Ishikawa (cell line): ENCODE measurements around the gene LCE3B.

Source experiments
- CEBPB ChIP-seq: IDR thresholded peaks from 2 replicates; pipeline ENCODE4 v1.6.1; 2012
- CREB1 ChIP-seq: IDR thresholded peaks from 2 replicates; pipeline ENCODE4 v1.6.1; 2012; ENCODE audit warnings: low read depth
- EGR1 ChIP-seq: IDR thresholded peaks from 2 replicates; pipeline ENCODE4 v1.6.1; 2012
- EP300 ChIP-seq: IDR thresholded peaks from 2 replicates; pipeline ENCODE4 v1.6.1; 2012; ENCODE audit warnings: borderline replicate concordance
- FOXM1 ChIP-seq: IDR thresholded peaks from 2 replicates; pipeline ENCODE4 v1.6.1; 2012; ENCODE audit warnings: low read depth, borderline replicate concordance
- MAX ChIP-seq: IDR thresholded peaks from 2 replicates; pipeline ENCODE4 v1.6.1; 2012
- NFIC ChIP-seq: IDR thresholded peaks from 2 replicates; pipeline ENCODE4 v1.6.1; 2012
- RAD21 ChIP-seq: IDR thresholded peaks from 2 replicates; pipeline ENCODE4 v1.6.1; 2012; ENCODE audit warnings: low read depth
- REST ChIP-seq: IDR thresholded peaks from 2 replicates; pipeline ENCODE4 v1.6.1; 2012; ENCODE audit warnings: low read depth, mild to moderate bottlenecking
- TAF1 ChIP-seq: IDR thresholded peaks from 2 replicates; pipeline ENCODE4 v1.6.1; 2012; ENCODE audit warnings: low read depth, mild to moderate bottlenecking
- TCF12 ChIP-seq: IDR thresholded peaks from 2 replicates; pipeline ENCODE4 v1.6.1; 2012; ENCODE audit warnings: low read depth
- TEAD4 ChIP-seq: IDR thresholded peaks from 2 replicates; pipeline ENCODE4 v1.6.1; 2012
- USF1 ChIP-seq: IDR thresholded peaks from 2 replicates; pipeline ENCODE4 v1.6.1; 2012
- YY1 ChIP-seq: IDR thresholded peaks from 2 replicates; pipeline ENCODE4 v1.6.1; 2012; ENCODE audit warnings: low read depth
- ZBTB7A ChIP-seq: IDR thresholded peaks from 2 replicates; pipeline ENCODE4 v1.6.1; 2012; ENCODE audit warnings: low read depth

The LCE3B gene

GRCh38 chr1:152640351-152640750, 26.7 kb downstream of the LCE3B start:
- TF ChIP-seq TAF1 = no peak
- TF ChIP-seq TEAD4 = no peak
- TF ChIP-seq MAX = no peak
- no peak for TF ChIP-seq NFIC
- no peak for TF ChIP-seq TCF12
- TF ChIP-seq EP300 = no peak
- TF ChIP-seq RAD21 = no peak
- TF ChIP-seq ZBTB7A = no peak
- TF ChIP-seq CEBPB = no peak
- TF ChIP-seq EGR1 = no peak
- TF ChIP-seq CREB1 = no peak
- no peak for TF ChIP-seq USF1
- no peak for TF ChIP-seq YY1
- TF ChIP-seq FOXM1 = no peak
- TF ChIP-seq REST = no peak

GRCh38 chr1:152643945-152644344, 30.3 kb downstream of the LCE3B start:
- TF ChIP-seq TCF12 (no peak), REST (no peak), RAD21 (no peak), TAF1 (no peak), NFIC (no peak), MAX (no peak), TEAD4 (no peak), YY1 (no peak), EGR1 (no peak), ZBTB7A (no peak), FOXM1 (no peak)

- TF ChIP-seq USF1 (no peak), REST (no peak), RAD21 (no peak), NFIC (no peak), CREB1 (no peak)
These were observed 31.5 kb downstream of the LCE3B start for GRCh38 chr1:152645146-152645545.

- TF ChIP-seq EP300 = no peak
- no peak for TF ChIP-seq USF1
- no peak for TF ChIP-seq FOXM1
- TF ChIP-seq ZBTB7A = no peak
- no peak for TF ChIP-seq MAX
- TF ChIP-seq TCF12 = no peak
- no peak for TF ChIP-seq RAD21
- no peak for TF ChIP-seq NFIC
- no peak for TF ChIP-seq EGR1
- no peak for TF ChIP-seq TEAD4
- no peak for TF ChIP-seq REST
- no peak for TF ChIP-seq TAF1
- TF ChIP-seq CEBPB = no peak
These were observed 33.0 kb downstream of the LCE3B start for GRCh38 chr1:152646656-152647055.
